Measurements from ENCODE around the gene FAF1.

Gene FAF1

GRCh38 chr1:50582346-50582745 lies 377.7 kb downstream of the FAF1 start:
- no peaks in the 10 kb centered on the region for H3K79me1 ChIP-seq (ENCODE audit: low read length)
- H3K23ac ChIP-seq (ENCODE audit: low read length), result no peak overlapping the region
- no peak overlapping the region for H2BK12ac ChIP-seq (ENCODE audit: low read length)
- no peak overlapping the region for H3K18ac ChIP-seq (ENCODE audit: low read length)
- no peak overlapping the region for H2AK5ac ChIP-seq (ENCODE audit: low read length)
- H3K4me1 ChIP-seq (ENCODE audit: control insufficient read depth in 1 of 2, insufficient read depth in 2 of 2, low read length in 2 of 2), result no peaks in the 10 kb centered on the region
- H3K36me3 ChIP-seq (ENCODE audit: control insufficient read depth in 1 of 2, insufficient read depth in 2 of 2, low read length in 2 of 2), result no peaks in the 10 kb centered on the region
- no peak overlapping the region for H2AFZ ChIP-seq (ENCODE audit: insufficient read depth, low read length, poor library complexity)
- no peak overlapping the region for H3K27ac ChIP-seq (ENCODE audit: low read depth, low read length)
- H4K91ac ChIP-seq (ENCODE audit: low read depth, low read length), result no peak overlapping the region
- no peak overlapping the region for H3K4me3 ChIP-seq (ENCODE audit: low read depth, low read length)
- H3K4ac ChIP-seq (ENCODE audit: low read depth, low read length), result no peak overlapping the region
- H3K14ac ChIP-seq (ENCODE audit: low read length), result no peak overlapping the region
- no peak overlapping the region for H2BK120ac ChIP-seq (ENCODE audit: insufficient read depth, low read length, poor library complexity)
- H4K12ac ChIP-seq (ENCODE audit: low read depth, low read length), result no peak overlapping the region
- DNase-seq, result no peak
- no peak overlapping the region for H3K4me2 ChIP-seq (ENCODE audit: low read length)
- no peaks in the 10 kb centered on the region for H3K9me3 ChIP-seq (ENCODE audit: insufficient read depth, low read depth, low read length)
- no peak overlapping the region for H3K9ac ChIP-seq (ENCODE audit: low read length)
- H4K8ac ChIP-seq (ENCODE audit: low read depth, low read length), result no peak overlapping the region
- no peaks in the 10 kb centered on the region for H3K27me3 ChIP-seq (ENCODE audit: insufficient read depth, low read length)
- no peaks in the 10 kb centered on the region for H3K79me2 ChIP-seq (ENCODE audit: control insufficient read depth, insufficient read depth, low read length, poor library complexity)
- H2BK5ac ChIP-seq (ENCODE audit: low read depth, low read length, poor library complexity), result no peak overlapping the region
- no CpG with 5 or more reads among the region's 3 CpGs for WGBS (ENCODE audit: extremely low coverage, insufficient coverage, insufficient read length)

DNA sequence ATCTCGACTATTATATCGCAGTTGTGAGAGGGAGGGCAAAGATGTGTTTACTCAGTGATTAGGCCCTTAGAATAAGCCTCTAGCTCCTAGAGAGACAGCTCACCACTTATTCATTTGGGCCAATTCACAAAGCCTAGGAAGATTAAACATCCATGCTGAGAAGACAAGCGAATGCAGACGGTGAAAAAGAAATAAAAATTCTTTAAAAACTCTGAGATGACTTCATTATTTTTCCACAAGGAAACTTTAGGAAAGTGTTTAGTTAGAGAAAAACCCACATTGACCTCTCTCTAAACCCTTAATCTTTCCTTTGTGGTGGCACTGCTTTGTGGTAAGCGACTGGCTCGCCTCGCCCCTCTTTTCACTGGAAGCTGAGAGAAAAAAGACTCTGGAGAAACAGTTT lies 390.0 kb downstream of the FAF1 start:
- no peaks in the 10 kb centered on the region for H3K79me2 ChIP-seq (ENCODE audit: control insufficient read depth, insufficient read depth, low read length, poor library complexity)
- H2AK5ac ChIP-seq (ENCODE audit: low read length), result no peak overlapping the region
- H4K91ac ChIP-seq (ENCODE audit: low read depth, low read length), result no peak overlapping the region
- no peaks in the 10 kb centered on the region for H3K4me1 ChIP-seq (ENCODE audit: control insufficient read depth in 1 of 2, insufficient read depth in 2 of 2, low read length in 2 of 2)
- no peak overlapping the region for H2BK12ac ChIP-seq (ENCODE audit: low read length)
- no peak overlapping the region for H2BK120ac ChIP-seq (ENCODE audit: insufficient read depth, low read length, poor library complexity)
- no peak overlapping the region for H4K12ac ChIP-seq (ENCODE audit: low read depth, low read length)
- H3K27ac ChIP-seq (ENCODE audit: low read depth, low read length), result no peak overlapping the region
- no peak overlapping the region for H3K18ac ChIP-seq (ENCODE audit: low read length)
- no peak overlapping the region for H3K4me3 ChIP-seq (ENCODE audit: low read depth, low read length)
- H3K9me3 ChIP-seq (ENCODE audit: insufficient read depth, low read depth, low read length), result no peaks in the 10 kb centered on the region
- H2AFZ ChIP-seq (ENCODE audit: insufficient read depth, low read length, poor library complexity), result no peak overlapping the region
- H3K4me2 ChIP-seq (ENCODE audit: low read length), result no peak overlapping the region
- no peak for DNase-seq
- no peak overlapping the region for H3K9ac ChIP-seq (ENCODE audit: low read length)
- no peak overlapping the region for H3K23ac ChIP-seq (ENCODE audit: low read length)
- H3K27me3 ChIP-seq (ENCODE audit: insufficient read depth, low read length), result no peaks in the 10 kb centered on the region
- no peak overlapping the region for H4K8ac ChIP-seq (ENCODE audit: low read depth, low read length)
- no peaks in the 10 kb centered on the region for H3K79me1 ChIP-seq (ENCODE audit: low read length)
- H3K36me3 ChIP-seq (ENCODE audit: control insufficient read depth in 1 of 2, insufficient read depth in 2 of 2, low read length in 2 of 2), result no peaks in the 10 kb centered on the region
- H2BK5ac ChIP-seq (ENCODE audit: low read depth, low read length, poor library complexity), result no peak overlapping the region
- no CpG with 5 or more reads among the region's 7 CpGs for WGBS (ENCODE audit: extremely low coverage, insufficient coverage, insufficient read length)
- H3K14ac ChIP-seq (ENCODE audit: low read length), result no peak overlapping the region
- no peak overlapping the region for H3K4ac ChIP-seq (ENCODE audit: low read depth, low read length)

DNA sequence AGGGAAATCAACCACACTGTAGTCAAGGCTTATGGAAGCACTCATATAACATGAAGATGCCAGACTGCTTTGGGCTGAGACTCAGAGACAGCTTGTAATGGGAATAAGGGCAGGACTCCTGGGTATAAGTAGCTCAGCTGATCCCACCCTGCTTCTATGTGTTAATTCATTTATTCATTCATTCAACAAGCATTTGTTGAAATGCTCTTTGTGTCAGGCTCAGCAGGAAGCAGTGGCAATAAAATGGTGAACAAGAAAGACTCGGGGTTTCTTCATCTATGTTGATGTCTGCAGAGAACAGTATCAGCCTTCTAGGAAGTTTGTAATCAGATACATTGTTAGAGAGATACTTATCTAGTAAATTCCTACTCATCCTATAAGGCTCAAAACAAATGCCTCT lies 391.3 kb downstream of the FAF1 start:
- Histone ChIP-seq H3K4me3 (ENCODE audit: low read depth, low read length) (no peak overlapping the region), H4K8ac (ENCODE audit: low read depth, low read length) (no peak overlapping the region), H2AFZ (ENCODE audit: insufficient read depth, low read length, poor library complexity) (no peak overlapping the region), H3K9me3 (ENCODE audit: insufficient read depth, low read depth, low read length) (no peaks in the 10 kb centered on the region), H2BK5ac (ENCODE audit: low read depth, low read length, poor library complexity) (no peak overlapping the region), H3K4me1 (ENCODE audit: control insufficient read depth in 1 of 2, insufficient read depth in 2 of 2, low read length in 2 of 2) (no peaks in the 10 kb centered on the region), H3K27me3 (ENCODE audit: insufficient read depth, low read length) (no peaks in the 10 kb centered on the region), H3K18ac (ENCODE audit: low read length) (no peak overlapping the region), H2BK12ac (ENCODE audit: low read length) (no peak overlapping the region), H4K91ac (ENCODE audit: low read depth, low read length) (no peak overlapping the region), H3K79me1 (ENCODE audit: low read length) (no peaks in the 10 kb centered on the region), H2AK5ac (ENCODE audit: low read length) (no peak overlapping the region), H4K12ac (ENCODE audit: low read depth, low read length) (no peak overlapping the region), H3K4ac (ENCODE audit: low read depth, low read length) (no peak overlapping the region), H3K23ac (ENCODE audit: low read length) (no peak overlapping the region), H3K9ac (ENCODE audit: low read length) (no peak overlapping the region), H3K79me2 (ENCODE audit: control insufficient read depth, insufficient read depth, low read length, poor library complexity) (no peaks in the 10 kb centered on the region), H3K36me3 (ENCODE audit: control insufficient read depth in 1 of 2, insufficient read depth in 2 of 2, low read length in 2 of 2) (no peaks in the 10 kb centered on the region), H2BK120ac (ENCODE audit: insufficient read depth, low read length, poor library complexity) (no peak overlapping the region), H3K14ac (ENCODE audit: low read length) (no peak overlapping the region), H3K4me2 (ENCODE audit: low read length) (no peak overlapping the region), H3K27ac (ENCODE audit: low read depth, low read length) (no peak overlapping the region)
- DNase-seq, result peak in 1 of 2 donors; percentile 48
- no CpG with 5 or more reads among the region's 1 CpG for WGBS (ENCODE audit: extremely low coverage, insufficient coverage, insufficient read length)

DNA sequence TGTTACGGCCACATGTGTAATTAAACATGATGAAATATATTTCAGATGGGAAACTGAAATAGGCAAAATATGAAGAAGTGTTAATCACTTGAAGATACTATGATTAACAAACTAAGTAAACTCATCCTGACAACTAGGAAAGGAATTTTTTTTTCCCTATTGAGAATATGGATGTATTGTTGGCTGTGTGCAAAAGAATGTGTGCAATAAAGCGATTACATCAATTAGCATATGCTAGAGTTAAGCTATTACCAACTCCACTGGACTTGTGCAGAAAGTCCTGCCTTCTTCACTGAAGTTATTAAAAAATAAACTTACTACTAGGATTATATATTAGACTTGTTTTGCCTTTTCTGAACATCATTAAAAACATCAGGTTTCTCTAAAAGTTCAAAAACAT lies 393.7 kb downstream of the FAF1 start:
- no CpG with 5 or more reads among the region's 2 CpGs for WGBS (ENCODE audit: extremely low coverage, insufficient coverage, insufficient read length)
- H2BK12ac ChIP-seq (ENCODE audit: low read length), result no peak overlapping the region
- H2AFZ ChIP-seq (ENCODE audit: insufficient read depth, low read length, poor library complexity), result no peak overlapping the region
- no peaks in the 10 kb centered on the region for H3K79me1 ChIP-seq (ENCODE audit: low read length)
- H3K23ac ChIP-seq (ENCODE audit: low read length), result no peak overlapping the region
- no peak overlapping the region for H3K4me2 ChIP-seq (ENCODE audit: low read length)
- H4K12ac ChIP-seq (ENCODE audit: low read depth, low read length), result no peak overlapping the region
- H3K9me3 ChIP-seq (ENCODE audit: insufficient read depth, low read depth, low read length), result no peaks in the 10 kb centered on the region
- H3K14ac ChIP-seq (ENCODE audit: low read length), result no peak overlapping the region
- H3K4ac ChIP-seq (ENCODE audit: low read depth, low read length), result no peak overlapping the region
- H3K9ac ChIP-seq (ENCODE audit: low read length), result no peak overlapping the region
- H3K79me2 ChIP-seq (ENCODE audit: control insufficient read depth, insufficient read depth, low read length, poor library complexity), result no peaks in the 10 kb centered on the region
- no peaks in the 10 kb centered on the region for H3K36me3 ChIP-seq (ENCODE audit: control insufficient read depth in 1 of 2, insufficient read depth in 2 of 2, low read length in 2 of 2)
- H3K18ac ChIP-seq (ENCODE audit: low read length), result no peak overlapping the region
- no peak overlapping the region for H2BK120ac ChIP-seq (ENCODE audit: insufficient read depth, low read length, poor library complexity)
- no peak overlapping the region for H4K91ac ChIP-seq (ENCODE audit: low read depth, low read length)
- no peak overlapping the region for H3K27ac ChIP-seq (ENCODE audit: low read depth, low read length)
- H2AK5ac ChIP-seq (ENCODE audit: low read length), result no peak overlapping the region
- H2BK5ac ChIP-seq (ENCODE audit: low read depth, low read length, poor library complexity), result no peak overlapping the region
- H3K4me3 ChIP-seq (ENCODE audit: low read depth, low read length), result no peak overlapping the region
- no peak overlapping the region for H4K8ac ChIP-seq (ENCODE audit: low read depth, low read length)
- no peaks in the 10 kb centered on the region for H3K27me3 ChIP-seq (ENCODE audit: insufficient read depth, low read length)
- H3K4me1 ChIP-seq (ENCODE audit: control insufficient read depth in 1 of 2, insufficient read depth in 2 of 2, low read length in 2 of 2), result no peaks in the 10 kb centered on the region
- DNase-seq, result no peak
